ENCODE data around the gene MAPK6.
"Not testable (repeated sequence)": the region's sequence is repeated elsewhere in the genome, so short reads cannot be mapped to it uniquely, and the experiment has no call there.

Gene MAPK6

DNA sequence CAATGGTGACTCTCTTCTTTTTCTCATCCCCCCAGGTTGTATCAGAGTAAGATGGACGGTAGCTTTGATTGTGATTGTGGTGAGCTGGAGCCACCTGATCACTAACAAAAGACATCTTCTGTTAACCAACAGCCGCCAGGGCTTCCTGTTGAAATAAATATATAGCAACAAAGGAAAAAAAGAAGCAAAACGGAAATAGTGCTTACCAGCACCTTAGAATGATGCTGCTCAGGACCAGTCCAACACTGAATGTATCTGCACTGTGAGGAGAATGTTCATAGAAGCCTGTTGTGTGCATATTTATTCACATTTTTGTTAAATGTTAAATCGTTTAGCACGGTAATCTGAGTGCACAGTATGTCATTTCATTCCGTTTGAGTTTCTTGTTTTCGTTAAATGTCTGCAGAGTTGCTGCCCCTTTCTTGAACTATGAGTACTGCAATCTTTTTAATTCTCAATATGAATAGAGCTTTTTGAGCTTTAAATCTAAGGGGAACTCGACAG lies 26.8 kb downstream of the MAPK6 start:
- FAIRE-seq: not testable (repeated sequence)

DNA sequence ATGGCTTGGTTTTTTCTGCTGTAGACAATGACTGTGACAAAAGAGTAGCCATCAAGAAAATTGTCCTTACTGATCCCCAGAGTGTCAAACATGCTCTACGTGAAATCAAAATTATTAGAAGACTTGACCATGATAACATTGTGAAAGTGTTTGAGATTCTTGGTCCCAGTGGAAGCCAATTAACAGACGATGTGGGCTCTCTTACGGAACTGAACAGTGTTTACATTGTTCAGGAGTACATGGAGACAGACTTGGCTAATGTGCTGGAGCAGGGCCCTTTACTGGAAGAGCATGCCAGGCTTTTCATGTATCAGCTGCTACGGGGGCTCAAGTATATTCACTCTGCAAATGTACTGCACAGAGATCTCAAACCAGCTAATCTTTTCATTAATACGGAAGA lies 27.5 kb downstream of the MAPK6 start:
- FAIRE-seq: not testable (repeated sequence)

DNA sequence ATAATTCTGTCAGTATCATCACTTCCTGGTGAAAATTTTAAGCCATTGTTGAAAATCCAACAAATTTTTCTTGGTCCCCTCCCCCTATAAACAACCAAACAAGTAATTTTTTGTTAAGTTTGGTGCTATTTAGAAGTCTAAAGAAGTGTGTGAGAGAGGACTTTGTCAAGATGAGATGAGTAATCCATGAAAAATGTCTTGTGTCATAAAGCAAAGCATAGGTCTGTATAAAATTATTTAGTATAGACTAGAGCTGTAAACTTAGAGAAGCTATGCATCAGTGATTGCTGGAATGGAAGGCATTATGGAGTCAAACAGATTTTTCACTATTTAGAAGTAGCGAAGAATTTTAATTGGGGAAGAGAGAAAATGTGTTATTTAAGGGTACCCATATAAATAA lies 31.4 kb downstream of the MAPK6 start:
- FAIRE-seq: no peak

DNA sequence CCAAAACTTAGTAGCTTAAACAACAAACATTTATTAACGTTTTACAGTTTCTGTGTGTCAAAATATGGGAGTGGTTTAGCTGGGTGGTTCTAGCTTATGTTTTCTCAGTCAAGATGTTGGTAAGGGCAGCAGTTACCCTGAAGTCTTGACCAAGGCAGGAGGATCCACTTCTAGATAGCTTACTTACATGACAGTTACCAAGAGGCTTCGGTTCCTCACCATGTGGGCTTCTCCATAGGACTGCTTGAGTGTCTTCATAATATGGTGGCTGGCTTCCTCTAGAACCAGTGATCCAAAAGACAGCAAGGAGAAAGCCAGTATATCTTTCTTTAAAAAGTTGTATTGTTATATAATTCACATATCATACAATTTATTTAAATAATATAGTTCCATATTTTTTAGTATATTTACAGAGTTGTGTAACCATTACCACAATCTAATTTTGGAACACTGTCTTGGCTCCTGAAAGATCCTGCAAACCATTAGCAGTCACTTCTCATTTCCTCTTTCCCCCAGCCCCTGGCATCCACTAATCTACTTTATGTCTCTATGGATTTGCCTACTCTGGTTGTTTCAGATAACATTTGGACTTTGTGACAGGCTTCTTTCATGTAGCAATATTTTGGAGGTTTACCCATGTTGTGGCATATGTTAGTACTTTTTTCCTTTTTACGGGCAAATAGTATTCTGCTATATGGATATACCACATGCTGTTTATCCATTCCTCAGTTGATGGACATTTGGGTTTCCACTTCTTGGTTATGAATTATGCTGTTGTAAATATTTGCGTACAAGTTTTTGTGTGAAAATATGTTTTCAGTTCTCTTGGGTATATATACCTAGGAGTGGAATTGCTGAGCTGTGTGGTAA lies 33.3 kb downstream of the MAPK6 start:
- FAIRE-seq: no peak

DNA sequence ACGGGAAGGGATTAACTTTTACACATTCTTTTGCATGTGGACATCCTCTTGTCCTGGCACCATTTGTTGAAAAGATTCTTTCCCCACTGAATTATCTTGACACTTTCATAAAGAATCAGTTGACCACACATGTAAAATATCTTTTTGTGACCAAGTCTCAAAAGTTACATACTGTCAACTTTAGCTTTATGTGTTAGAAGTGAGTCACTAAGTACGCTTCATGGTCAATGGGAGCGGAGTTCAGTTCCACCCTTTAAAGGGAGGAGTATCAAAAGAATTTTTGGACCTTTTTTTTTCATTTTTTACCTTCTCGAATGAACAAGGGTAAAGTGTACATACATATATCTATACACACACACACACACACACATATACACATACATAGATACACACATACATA lies 35.4 kb downstream of the MAPK6 start:
- no peak for FAIRE-seq

DNA sequence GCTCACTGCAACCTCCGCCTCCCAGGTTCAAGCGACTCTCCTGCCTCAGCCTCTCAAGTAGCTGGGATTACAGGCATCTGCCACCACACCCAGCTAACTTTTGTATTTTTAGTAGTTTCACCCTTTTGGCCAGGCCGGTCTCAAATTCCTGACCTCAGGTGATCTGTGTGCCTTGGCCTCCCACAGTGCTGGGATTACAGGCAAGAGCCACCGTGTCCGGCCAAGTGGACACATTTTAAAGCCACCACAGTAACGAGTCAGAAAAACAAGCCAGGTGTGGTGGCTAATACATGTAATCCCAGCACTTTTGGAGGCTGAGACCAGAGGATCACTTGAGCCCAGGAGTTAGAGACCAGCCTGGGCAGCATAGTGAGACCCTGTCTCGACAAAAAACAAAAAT lies 35.8 kb downstream of the MAPK6 start:
- FAIRE-seq: not testable (repeated sequence)

DNA sequence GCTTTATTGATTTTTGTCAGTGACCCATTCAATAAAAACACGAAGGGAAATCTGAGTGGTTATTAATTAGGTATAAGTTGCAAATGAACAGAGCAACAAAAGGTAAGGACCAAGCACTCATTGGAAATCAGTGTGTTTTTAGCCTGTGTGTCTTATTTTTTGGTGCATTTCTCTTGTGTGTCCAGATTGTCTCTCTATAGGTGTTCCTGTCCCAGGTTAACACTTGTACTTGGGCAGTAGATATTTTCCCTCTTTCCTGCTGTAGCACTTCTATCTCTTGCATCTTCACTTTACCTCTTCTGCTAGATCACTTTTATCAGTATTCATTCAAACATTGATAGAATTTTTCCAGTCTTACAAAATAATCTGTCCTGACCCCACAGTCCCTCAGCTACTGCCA lies 37.0 kb downstream of the MAPK6 start:
- FAIRE-seq: no peak

DNA sequence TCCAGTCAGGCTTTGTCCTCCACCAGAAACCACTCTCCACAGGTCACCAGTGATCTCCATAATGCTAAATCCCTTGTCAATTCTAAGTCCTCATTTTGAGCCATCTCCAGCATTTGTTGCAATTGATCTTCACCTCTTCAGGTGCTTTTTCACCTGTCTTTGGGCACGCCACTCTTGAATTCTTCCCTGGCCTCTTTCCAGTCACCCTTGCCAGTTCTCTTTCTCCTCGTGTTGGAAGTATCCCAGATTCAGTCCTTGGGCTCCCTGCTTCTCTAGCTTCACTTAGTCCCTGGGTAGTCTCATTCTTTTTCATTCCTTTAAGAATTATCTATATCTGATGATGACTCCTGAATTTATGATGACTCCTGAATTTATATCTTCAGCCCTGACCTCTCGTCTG lies 37.5 kb downstream of the MAPK6 start:
- no peak for FAIRE-seq

DNA sequence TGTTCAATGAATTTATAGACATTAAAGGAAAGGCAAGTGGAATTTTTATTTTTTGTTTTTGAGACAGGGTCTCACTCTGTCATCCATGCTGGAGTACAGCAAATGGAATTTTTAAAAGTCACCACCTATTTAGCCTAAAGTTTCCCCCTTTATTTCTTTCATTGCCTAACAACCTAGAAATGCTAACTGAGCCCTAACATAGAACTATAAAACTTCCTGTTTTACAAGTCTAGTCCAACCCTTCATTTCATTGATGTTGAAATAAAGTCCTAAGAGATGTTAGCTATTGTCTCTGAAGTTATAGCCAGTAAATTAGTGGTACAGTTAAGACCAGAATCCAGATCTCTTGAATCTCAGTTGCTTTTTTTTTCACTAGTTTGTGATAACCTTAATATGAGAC lies 39.0 kb downstream of the MAPK6 start:
- FAIRE-seq: no peak

DNA sequence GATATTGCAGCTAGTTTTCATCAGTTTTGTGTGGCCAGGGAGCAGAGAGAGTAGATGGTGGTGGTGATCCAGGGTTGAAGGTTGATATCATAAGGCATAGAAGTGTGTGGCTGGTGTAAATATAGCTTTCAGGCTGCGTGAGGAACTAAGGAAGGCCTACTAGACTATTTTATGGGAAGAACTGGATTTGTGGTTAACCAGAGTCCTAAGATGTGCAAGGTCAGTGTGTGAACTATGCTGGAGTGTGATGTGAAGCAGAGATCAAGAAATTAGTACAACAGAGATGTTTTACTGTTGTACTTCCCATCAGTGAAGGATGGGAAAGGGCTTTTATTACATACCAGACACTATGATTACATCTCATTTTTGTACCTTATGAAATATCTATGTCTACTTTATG lies 41.5 kb downstream of the MAPK6 start:
- no peak for FAIRE-seq

DNA sequence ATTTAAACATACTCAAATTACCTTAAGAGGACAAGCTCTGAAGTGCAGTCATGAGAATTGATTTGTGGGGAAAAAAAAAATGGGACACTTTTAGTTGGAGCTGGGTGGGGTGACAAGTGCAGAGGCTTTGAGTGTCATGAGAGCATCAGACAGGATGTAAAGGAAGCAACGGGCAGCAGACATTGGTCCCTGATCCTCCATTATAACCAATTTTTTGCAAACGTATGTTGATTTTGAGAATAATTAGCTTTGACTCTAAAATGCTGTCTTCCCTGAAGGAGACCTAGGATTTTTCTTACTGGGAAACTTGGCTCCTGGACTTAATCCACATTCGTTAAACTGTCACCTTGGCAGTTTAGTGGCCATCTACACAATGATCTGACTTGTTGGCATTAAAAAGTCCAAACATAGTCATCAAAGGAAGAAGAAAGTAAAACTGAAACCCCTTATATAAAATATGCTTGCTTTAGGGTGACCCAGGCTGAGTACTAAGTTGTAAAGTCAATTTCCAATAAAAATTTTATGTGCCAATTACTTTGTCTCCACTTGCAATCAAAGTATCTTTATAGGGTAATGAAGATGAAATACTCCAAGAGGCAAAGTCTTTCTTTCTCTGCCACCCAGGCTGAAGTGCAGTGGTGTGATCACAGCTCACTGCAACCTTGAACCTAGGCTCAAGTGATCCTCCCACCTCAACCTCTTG lies 48.0 kb downstream of the MAPK6 start:
- no peak for FAIRE-seq

DNA sequence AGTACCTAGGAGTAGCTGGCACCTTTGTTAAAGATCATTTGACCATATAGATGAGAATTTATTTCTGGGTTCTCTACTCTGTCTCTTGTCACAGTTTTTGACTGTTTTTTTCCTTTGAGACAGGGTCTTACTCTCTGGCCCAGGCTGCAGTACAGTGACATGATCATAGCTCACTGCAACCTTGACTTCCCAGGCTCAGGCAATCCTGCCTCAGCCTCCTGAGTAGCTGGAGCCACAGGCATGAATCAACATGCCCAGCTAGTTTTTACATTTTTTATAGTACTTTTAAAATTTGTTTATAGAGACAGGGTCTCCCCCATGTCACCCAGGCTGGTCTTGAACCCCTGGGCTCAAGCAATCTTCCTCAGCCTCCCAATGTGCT lies 48.5 kb downstream of the MAPK6 start:
- no peak for FAIRE-seq

DNA sequence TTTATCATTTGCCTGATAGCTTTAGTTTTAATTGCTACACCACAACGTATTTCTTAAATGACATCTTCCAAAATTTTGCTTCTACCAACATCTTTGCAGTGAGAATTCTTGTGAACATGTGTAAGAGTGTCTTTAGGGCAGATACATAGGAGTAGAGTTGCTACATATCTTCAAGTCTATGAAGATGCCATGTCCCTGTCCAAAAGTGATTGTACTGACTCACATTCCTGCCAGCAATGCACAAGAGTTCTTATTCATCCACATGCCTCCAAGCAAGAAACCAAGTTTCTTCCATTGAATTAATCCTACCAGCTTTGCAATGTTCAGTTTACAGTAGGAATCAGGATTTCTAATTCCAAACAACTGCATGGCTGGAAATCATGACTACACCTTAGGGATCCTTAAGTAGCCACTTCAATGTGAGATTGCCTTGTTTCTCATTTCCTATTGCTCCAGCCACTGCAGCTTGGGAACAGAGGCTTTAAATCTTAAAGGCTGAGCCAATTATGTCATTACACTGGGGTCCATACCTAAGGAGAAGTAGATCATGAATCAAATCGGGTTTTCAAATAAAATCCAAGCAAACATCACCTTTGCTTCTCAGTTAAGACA lies 49.1 kb downstream of the MAPK6 start:
- FAIRE-seq: no peak

DNA sequence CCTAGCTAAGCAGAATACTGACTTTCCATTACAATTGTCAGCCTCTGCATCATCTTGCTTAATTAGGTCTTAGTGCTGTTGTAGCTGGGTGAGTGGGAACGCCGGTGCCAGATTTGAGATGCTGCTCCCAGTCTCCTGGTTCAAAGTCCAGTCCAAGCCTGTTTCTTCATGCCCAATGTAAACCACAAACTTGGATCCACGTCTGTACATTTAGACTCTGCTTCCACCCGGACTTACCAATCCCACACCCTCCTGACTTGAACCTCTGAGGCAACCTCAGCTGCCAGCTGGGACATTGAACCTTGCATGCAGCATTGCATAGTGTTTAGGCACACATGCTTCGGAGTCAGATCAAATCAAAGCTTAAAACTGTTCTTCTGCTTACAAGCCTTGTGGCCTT lies 50.5 kb downstream of the MAPK6 start:
- no peak for FAIRE-seq

DNA sequence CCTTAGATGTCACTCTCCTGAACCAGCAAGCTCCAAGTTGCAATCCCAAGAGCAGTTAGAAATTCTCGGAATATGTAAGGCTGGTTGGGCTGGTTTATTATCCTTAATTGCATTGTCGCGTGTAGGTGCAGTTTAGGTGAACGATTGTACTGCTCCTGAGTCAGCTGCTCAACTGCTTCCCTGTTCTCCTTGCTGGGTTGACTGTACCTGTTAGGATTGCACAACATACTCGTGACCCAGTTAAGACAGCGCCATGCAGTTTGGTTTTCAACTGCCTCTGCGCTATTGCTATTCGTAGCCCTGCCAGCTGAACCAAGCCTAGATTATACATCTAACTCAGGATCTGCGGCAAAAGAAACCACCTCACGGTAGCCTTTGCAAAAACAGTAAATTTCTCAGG lies 52.6 kb downstream of the MAPK6 start:
- FAIRE-seq: no peak

DNA sequence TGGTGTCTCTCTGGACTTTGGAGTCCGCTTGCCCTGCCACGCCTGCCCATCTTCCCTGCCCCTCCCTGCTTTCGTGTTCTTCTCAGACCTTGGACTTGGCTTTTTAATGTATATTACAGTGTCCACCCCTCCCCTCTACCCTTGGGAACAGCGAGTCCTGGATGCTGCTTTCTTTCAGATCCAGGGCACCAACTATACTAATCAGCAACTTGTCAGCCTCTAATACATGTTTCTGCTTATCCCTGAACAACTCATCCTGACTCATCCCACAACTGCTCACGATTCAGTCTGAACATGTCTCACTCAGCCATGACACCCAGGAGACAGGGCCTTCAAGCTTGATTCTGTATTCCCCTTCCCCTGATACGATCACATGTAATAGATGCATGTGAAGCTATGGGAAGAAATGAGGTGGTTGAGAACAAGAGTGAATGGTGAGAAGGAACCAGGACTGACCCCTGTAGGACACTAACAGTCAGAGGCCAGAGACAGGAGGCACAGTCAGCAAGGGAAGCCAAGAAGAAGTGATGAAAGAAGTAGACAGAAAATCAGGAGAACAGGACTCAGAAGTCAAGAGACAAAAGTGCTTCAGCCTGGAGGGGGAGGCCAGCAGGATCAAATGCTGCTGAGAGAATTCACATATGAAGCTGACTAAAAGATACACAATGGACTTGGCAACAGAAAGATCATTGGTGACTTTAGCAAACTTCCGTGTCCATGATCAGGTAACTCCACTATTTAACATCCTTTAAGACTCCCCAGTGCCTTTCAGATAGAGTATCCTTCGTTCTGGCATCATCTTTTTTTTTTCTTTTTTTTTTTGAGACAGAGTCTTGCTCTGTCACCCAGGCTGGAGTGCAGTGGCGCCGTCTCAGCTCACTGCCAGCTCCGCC lies 58.1 kb downstream of the MAPK6 start:
- no peak for FAIRE-seq

DNA sequence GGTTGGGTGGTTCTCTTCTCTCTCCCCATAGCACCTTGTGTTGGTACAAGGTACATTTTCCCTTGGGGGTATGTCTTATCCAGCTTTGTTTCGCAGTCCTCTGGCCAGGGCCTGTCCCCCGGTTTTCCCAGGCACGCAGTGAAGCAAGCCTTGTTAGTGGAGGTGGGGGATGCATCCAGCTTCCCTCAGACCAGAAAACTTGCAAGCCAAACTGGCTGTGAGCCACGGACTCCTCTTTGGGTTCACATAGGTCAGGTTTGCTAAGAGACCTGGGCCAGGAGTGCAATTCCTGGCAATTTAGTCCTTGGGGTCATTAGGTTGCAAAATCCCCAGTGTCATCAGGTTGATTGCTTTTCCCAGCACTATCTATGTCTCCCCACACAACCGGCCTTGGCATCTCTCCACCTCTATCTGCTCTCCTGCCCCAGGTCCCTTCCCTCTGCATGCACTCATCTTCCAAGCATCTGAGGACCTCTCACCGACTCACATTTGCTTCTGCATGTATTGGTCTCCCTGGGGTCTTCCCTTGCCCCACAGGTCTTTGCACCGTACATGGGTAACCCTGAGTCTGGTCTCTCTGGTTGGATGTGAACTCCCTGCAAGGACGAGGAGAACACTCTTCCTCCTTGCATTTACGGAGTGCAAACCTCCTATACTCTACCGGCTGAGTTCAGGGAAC lies 59.3 kb downstream of the MAPK6 start:
- FAIRE-seq: no peak

DNA sequence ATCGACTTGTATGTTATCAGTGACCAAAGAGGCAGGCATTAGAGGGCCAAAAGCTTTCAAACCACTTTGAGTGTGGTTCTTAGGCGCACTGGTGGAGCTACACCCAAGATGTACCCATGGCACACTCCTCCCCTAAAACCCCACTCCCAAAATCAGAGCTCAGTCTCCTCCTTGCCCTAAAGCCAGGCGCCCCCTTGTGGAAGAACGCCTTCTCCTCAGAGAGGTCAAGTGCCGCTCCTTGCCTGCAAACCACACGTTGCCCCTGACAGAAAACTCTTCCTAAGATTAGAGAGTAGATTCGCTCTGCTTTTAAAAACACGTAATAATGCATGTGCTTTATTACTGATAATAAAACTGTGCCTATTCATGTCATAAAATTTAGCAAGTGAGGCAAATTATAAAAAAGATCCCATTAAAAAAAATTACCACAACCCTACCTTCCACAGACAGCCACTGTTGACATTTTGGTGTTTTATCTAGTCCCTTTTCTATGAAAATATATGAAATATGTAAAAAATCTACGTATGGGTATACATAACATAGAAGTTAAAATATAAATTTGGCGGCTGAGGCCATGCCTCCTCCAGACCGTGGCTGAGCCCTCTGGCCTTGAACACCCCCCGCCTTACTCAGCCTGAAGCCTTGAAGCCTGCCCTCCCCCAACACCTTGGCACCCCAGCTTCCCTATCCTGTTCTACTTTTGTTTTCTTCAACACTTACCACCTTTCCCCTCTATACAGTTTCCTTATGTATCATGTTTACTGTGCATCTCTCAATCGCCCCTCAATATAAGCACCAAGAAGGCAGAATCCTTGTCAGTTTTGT lies 60.1 kb downstream of the MAPK6 start:
- no peak for FAIRE-seq

DNA sequence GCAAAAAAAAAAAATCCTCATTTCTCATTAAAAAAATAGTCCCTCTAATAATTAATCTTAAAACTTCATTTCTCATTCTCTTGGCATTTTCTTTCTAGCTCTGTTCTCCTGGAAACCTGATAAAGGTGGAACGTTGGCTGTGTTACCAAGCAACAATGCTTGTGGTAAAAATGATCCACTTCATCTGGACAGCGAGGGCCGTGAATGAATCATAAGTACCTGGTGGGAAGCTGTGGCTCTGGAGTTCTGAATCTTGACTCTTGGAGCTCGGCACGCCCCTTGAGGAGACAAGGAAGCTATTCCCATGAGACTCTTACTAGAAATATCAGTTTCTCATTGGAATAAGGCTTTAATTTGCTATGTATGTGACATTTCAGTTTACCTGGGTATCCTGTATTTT lies 61.0 kb downstream of the MAPK6 start:
- no peak for FAIRE-seq

DNA sequence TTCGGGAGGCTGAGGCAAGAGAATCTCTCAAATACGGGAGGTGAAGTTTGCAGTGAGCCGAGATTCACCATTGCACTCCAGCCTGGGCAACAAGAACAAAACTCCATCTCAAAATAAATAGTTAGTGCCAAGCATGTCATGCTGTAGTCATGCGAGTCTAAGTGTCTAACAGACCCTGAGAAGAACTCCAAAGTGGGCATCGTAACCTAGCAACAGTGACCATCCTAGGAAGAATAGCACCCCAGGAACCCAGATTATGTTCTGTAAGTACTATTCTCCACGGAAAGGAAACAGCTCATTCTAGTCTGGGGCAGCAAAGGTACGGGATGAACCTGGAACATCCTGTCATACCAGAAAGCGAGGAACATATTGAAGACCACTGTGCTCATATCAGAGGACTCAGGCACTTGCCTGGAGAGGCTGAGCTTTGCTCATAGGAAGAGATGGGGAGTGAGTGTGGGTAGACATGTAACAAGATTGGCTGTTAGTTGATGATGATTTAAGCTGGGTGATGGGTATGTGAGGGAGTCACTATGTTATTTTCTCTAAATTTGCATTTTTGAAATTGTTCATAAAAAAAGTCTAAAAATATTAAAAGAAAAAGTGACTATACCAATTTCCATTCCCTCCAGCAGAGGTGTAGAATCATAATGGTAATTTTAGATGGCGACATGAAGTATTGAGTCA lies 61.8 kb downstream of the MAPK6 start:
- FAIRE-seq: no peak

Data from A204.1 (cell line).